Measurements from ENCODE around the gene KIRREL1. TPM values are rescaled to one million over a fixed set of nuclear protein-coding genes. Genes with fewer than 3 reads are reported as not detected.

KIRREL1 gene
- total RNA-seq, 1 donor from 2014 or later, result 14.9 TPM

DNA sequence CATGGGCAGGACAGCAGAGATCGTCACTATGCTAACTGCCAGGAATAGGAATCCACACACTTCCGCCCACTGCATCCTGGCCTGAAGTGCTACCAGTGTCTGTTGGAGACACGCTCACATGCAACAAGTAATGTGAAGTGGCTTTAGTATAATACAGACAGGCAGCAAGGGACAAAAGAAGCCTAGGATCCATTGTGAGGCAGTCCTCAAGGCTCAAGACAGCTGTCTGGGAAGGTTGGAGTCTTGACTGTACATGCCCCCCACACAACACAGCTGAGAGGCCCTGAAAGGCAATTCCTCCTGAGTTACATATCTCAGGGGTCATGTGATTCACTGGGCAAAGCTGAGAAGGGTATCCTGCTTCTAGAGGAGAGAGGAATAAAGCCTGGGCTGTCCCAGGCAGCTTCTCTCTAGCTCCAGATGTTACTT is 147.3 kb downstream of the KIRREL1 start:
- no peak for DNase-seq (ENCODE audit: low read depth in 2 of 2)

DNA sequence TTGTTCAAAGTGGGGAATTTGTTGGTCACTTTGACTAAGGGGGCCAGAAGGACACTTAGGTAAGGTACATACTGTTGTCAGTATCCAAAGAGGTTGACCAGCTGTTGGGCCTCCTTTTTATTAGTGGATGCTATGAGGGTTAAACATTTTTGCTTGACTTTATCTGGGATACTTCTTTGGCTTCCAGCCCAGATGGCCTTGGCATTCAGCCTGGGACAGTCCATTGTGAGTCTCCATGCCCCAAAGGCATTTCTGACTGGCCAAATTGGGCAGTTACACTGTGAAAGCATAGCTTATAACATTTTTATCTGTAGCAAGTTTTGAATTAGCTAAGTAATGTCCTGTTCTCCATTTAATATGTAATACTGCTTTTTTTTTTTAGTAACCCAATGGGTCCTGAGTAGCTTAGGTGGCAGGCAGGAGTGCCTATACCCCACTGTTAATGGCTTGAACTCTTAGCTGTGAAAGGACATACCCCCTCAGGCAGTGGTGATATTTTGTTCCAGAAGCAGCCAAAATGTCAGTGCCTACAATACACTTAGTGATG is 151.8 kb downstream of the KIRREL1 start:
- DNase-seq (ENCODE audit: low read depth in 2 of 2), result peak; percentile 47 to 79

DNA sequence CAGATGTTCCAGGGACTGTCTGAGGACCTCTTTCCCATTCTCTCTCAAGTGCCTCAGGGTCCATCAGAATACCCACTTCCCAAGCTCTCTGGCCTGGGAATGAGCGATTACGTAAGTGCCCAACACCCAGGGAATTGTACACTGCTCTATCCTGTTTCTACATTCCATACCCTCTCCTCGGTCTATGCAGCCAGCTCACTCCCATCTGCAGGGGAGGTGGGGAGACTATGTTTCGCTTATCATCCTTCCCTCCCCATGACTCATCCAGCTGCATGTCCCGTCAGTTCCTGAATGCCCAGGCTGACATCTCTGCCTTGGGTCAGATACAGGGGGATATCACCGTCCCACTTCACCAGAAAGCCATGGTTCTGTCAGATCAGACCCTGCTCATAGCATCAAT is 152.7 kb downstream of the KIRREL1 start:
- DNase-seq (ENCODE audit: low read depth in 2 of 2), result peak; percentile 52 to 63

DNA sequence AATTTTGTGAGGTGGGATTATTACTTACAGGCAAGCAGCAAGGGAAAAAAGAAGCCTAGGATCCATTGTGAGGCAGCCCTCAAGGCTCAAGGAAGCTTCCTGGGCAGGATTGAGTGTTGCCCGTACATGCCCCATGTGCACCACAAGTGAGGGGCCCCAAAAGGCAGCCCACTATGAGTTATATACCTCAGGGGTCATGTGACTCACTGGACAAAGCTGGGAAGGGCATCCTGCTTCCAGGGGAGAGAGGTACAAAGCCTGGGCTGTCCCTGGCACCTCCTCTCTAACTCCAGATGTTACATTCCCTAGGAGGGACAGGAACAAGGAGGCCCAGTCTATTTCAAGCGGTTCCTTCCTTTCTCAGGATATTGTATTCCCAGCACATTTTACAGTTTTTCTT is 153.3 kb downstream of the KIRREL1 start:
- peak in 1 of 2 donors; percentile 31 for DNase-seq (ENCODE audit: low read depth in 2 of 2)

DNA sequence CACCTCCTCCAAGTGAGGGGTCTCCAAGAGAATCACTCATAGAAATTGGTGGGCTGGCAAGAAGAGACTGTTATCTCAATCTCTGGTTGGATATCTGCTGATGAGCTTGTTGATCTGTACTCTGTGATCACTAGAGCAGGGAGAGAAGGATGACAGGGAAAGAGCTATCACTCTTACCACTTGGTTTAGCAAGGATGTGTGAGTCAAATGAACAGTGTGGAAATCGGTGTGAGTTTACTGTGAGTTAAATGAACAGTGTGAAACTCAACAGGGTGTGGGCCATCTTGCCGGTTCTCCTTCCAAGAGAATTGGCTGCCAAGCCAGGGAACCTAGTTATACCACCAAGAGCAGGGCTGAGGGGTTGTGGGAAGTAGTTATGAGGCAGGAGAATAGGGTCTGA is 154.0 kb downstream of the KIRREL1 start:
- DNase-seq (ENCODE audit: low read depth in 2 of 2), result no peak

DNA sequence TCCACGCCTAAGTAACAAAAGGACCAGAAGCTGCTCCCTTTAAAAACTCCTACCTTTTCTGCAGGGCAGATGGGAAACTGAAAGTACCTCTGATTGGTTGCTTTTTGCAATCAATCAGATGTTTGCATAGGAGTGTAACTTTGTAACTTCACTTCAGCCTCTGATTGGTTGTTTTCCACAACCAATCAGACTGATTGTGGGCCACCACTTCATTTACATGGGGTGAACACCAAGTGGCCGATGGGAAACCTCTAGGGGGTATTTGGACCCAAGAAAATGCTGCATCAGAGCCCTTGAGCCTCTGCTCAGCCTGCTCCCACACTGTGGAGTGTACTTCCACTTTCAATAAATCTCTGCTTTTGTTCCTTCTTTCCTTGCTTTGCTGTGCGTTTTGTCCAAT is 154.4 kb downstream of the KIRREL1 start:
- DNase-seq (ENCODE audit: low read depth in 2 of 2), result no peak

DNA sequence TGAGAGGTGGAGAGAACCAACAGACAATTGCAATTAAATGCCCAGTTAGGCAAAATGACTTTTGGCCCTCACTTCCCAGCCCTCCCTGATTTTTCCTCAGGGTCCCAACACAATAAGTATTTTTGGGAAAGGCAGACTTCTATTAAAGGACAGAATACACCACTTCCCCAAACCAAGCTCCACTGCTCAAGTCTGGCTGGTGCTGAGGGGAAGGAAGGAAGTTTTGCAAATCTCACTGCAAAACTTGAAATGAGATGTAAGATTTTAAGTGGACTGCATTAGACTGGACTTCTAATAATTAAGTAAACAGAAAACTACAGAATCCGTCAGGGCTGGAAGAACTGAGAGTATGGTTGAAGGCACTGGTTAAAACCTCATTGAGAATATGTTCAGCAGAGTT is 155.0 kb downstream of the KIRREL1 start:
- no peak for DNase-seq (ENCODE audit: low read depth in 2 of 2)

DNA sequence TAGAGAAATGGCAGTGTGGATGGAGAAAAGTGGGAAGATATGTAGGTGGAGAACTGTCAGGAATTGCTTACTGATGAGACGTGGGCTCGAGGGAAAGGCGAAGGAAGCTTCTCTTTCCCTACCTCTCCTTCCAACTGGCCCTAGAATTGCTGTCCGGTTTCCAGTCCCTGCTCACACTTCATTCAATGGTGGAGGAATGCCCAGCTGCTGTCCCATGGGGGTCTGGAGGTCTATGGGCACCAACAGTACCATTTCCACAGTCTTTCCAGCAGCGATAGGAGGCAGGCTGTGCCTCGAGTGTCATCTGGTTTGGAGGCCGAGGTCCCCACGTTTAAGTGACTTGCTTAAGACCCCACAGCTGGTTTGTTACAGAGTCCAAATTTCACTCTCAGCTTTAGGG is 155.7 kb downstream of the KIRREL1 start:
- DNase-seq (ENCODE audit: low read depth in 2 of 2), result no peak

Other genes starting within 250 kb of the KIRREL1 start
- not detected in 2 replicates for gene FCRL2, start 216.5 kb upstream of the KIRREL1 start, total RNA-seq
- not detected in 2 replicates for gene FCRL1, start 173.5 kb upstream of the KIRREL1 start, total RNA-seq
- not detected in 2 replicates for gene CD5L, start 151.8 kb upstream of the KIRREL1 start, total RNA-seq
- gene CD1D, start 187.2 kb downstream of the KIRREL1 start, total RNA-seq, result under 0.01 TPM in 2 replicates